Measurements from ENCODE around the gene SIRPG. TPM values are rescaled to one million over a fixed set of nuclear protein-coding genes. Genes with fewer than 3 reads are reported as not detected.

SIRPG gene
- total and polyA plus RNA-seq, 8 donors: 0.98 to 1.1 TPM; not detected in 6

GRCh38 chr20:1671891-1672669 lies 14.5 kb upstream of the SIRPG start:
- no peaks in the 10 kb centered on the region for H3K9me3 ChIP-seq
- H3K4me1 ChIP-seq: no peaks in the 10 kb centered on the region
- H3K27ac ChIP-seq: no peak overlapping the region
- intact Hi-C loops (cut with DNase I; ENCODE audit: low total_unique reads): no loop called here
- TF ChIP-seq EP300 (IDR thresholded peaks at IDR 0.05): no peak
- TF ChIP-seq POLR2A (IDR thresholded peaks at IDR 0.05): no peak
- peaks cover 0 to 7% (median 0%) of the 10 kb centered on the region in 3 donors for H3K27me3 ChIP-seq
- no peak overlapping the region for H3K4me3 ChIP-seq
- no peak for DNase-seq
- no peaks in the 10 kb centered on the region for H3K36me3 ChIP-seq
- 70 to 80% (median 77%) methylated on average over 11 of the region's 11 CpGs for WGBS, 5 donors

- TF ChIP-seq POLR2A (IDR thresholded peaks at IDR 0.05) (no peak), EP300 (IDR thresholded peaks at IDR 0.05) (no peak), POLR2AphosphoS5 (IDR thresholded peaks at IDR 0.05) (no peak), CTCF (IDR thresholded peaks at IDR 0.05) (no peak)
- Histone ChIP-seq H3K27ac (no peak overlapping the region), H3K27me3 (no peaks in the 10 kb centered on the region), H3K4me3 (no peak overlapping the region), H3K9me3 (no peaks in the 10 kb centered on the region), H3K36me3 (no peaks in the 10 kb centered on the region), H3K4me1 (no peaks in the 10 kb centered on the region)
- intact Hi-C loops (cut with DNase I; ENCODE audit: low total_unique reads): loop anchor here (10.0 kb wide), 1 partner anchor 55 kb away; no protein-coding TSS in a partner anchor
- DNase-seq: no peak
- 68 to 85% (median 74%) methylated on average over 5 of the region's 5 CpGs for whole genome bisulfite sequencing, 5 donors
Measured at GRCh38 chr20:1669304-1669703, 11.7 kb upstream of the SIRPG start.

- TF ChIP-seq POLR2A (IDR thresholded peaks at IDR 0.05) (no peak), EP300 (IDR thresholded peaks at IDR 0.05) (no peak)
- H3K27ac ChIP-seq: no peak overlapping the region
- 53 to 78% (median 72%) methylated on average over 1 of the region's 1 CpG for WGBS, 5 donors
- DNase-seq: no peak
- H3K36me3 ChIP-seq: no peaks in the 10 kb centered on the region
- intact Hi-C loops (cut with DNase I; ENCODE audit: low total_unique reads): loop anchor here (10.0 kb wide), 1 partner anchor 57 kb away; no protein-coding TSS in a partner anchor
- no peaks in the 10 kb centered on the region for H3K27me3 ChIP-seq
- no peaks in the 10 kb centered on the region for H3K9me3 ChIP-seq
- no peaks in the 10 kb centered on the region for H3K4me1 ChIP-seq
- H3K4me3 ChIP-seq: no peak overlapping the region
Measured at GRCh38 chr20:1667502-1668085, 10.0 kb upstream of the SIRPG start.

GRCh38 chr20:1666802-1667201 lies 9.2 kb upstream of the SIRPG start:
- WGBS, 5 donors: 53 to 68% (median 63%) methylated on average over 5 of the region's 5 CpGs
- intact Hi-C loops (cut with DNase I; ENCODE audit: low total_unique reads): loop anchor here (10.0 kb wide), 1 partner anchor 58 kb away; no protein-coding TSS in a partner anchor
- Histone ChIP-seq H3K36me3 (no peaks in the 10 kb centered on the region), H3K27ac (no peak overlapping the region), H3K9me3 (no peaks in the 10 kb centered on the region), H3K4me1 (no peaks in the 10 kb centered on the region), H3K4me3 (no peak overlapping the region), H3K27me3 (no peaks in the 10 kb centered on the region)
- TF ChIP-seq POLR2AphosphoS5 (IDR thresholded peaks at IDR 0.05) (no peak), POLR2A (IDR thresholded peaks at IDR 0.05) (no peak), CTCF (IDR thresholded peaks at IDR 0.05) (no peak), EP300 (IDR thresholded peaks at IDR 0.05) (no peak)
- no peak for DNase-seq

GRCh38 chr20:1665345-1665744 lies 7.8 kb upstream of the SIRPG start:
- no peak for DNase-seq
- TF ChIP-seq CTCF (IDR thresholded peaks at IDR 0.05): no peak
- no peak for TF ChIP-seq POLR2A (IDR thresholded peaks at IDR 0.05)
- no peak for TF ChIP-seq EP300 (IDR thresholded peaks at IDR 0.05)
- no peak for TF ChIP-seq POLR2AphosphoS5 (IDR thresholded peaks at IDR 0.05)
- Histone ChIP-seq H3K4me1 (no peaks in the 10 kb centered on the region), H3K36me3 (no peaks in the 10 kb centered on the region), H3K27me3 (no peaks in the 10 kb centered on the region), H3K27ac (no peak overlapping the region), H3K9me3 (no peaks in the 10 kb centered on the region), H3K4me3 (no peak overlapping the region)
- intact Hi-C loops (cut with DNase I; ENCODE audit: low total_unique reads): loop anchor here (10.0 kb wide), 1 partner anchor 59 kb away; no protein-coding TSS in a partner anchor
- 88 to 94% (median 92%) methylated on average over 3 of the region's 3 CpGs for WGBS, 5 donors

Measured in stomach (tissue), 9 donors.